ENCODE measurements around the gene FAM120B.

DNA sequence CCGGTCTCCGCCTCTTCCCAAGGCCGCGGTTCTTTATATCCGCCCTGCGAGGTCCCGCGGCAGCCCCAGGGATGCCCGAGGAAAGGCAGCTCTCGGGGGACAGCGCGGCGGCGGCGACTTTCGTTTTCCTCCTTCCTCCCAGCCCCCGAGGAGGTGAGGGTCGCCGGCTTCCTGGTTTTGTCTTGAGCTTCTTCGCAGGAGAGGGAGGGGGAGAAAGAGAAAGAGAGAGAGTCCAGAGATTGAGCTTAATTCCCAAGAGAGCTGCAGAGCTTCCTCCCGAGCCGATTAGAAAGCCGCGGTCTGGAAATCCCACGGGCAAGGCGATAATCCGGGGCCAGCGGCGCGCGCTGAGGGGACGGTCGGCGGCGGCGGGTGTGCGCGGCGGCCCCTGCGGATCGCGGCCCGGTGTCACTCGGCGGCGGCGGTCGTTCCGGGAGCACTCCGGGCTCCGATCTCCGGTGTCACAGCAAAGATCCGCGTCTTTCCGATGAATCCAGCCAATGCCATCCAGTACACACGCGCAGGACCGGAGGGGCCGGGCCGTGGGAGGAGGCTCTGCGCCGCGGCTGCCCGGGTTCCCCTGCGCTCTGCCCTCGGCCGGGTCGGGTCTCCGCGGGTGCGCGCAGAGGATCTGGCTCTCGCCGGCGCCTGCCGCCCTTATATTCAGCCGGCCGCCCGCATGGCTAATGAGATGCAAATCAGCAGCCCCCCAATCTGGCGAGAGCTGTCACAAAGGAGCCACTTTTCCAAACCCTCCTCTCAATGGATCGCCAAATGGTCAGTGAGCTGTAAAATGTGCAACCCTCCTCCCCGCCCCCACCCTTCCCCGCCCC lies 16.0 kb upstream of the FAM120B start, which contains the start of gene DLL1:
- TF ChIP-seq, protein P1, sequence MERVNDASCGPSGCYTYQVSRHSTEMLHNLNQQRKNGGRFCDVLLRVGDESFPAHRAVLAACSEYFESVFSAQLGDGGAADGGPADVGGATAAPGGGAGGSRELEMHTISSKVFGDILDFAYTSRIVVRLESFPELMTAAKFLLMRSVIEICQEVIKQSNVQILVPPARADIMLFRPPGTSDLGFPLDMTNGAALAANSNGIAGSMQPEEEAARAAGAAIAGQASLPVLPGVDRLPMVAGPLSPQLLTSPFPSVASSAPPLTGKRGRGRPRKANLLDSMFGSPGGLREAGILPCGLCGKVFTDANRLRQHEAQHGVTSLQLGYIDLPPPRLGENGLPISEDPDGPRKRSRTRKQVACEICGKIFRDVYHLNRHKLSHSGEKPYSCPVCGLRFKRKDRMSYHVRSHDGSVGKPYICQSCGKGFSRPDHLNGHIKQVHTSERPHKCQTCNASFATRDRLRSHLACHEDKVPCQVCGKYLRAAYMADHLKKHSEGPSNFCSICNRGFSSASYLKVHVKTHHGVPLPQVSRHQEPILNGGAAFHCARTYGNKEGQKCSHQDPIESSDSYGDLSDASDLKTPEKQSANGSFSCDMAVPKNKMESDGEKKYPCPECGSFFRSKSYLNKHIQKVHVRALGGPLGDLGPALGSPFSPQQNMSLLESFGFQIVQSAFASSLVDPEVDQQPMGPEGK (CRISPR knock-in tag; IDR thresholded peaks at IDR 0.05; ENCODE audit: borderline replicate concordance): no peak
- TF ChIP-seq TOX (CRISPR knock-in tag; IDR thresholded peaks at IDR 0.05; ENCODE audit: borderline replicate concordance) (no peak), ZFP30 (CRISPR knock-in tag; IDR thresholded peaks at IDR 0.05) (no peak), ESRRG (CRISPR knock-in tag; IDR thresholded peaks at IDR 0.05) (no peak), CSDC2 (CRISPR knock-in tag; IDR thresholded peaks at IDR 0.05) (no peak), ZFP3 (CRISPR knock-in tag; IDR thresholded peaks at IDR 0.05) (no peak), RARB (CRISPR knock-in tag; IDR thresholded peaks at IDR 0.05) (no peak), ZNF565 (CRISPR knock-in tag; conservative IDR thresholded peaks at IDR 0.05; ENCODE audit: low read depth) (no peak), ARNTL (CRISPR knock-in tag; IDR thresholded peaks at IDR 0.05; ENCODE audit: borderline replicate concordance, low read depth) (no peak)
- TF ChIP-seq, protein P2, sequence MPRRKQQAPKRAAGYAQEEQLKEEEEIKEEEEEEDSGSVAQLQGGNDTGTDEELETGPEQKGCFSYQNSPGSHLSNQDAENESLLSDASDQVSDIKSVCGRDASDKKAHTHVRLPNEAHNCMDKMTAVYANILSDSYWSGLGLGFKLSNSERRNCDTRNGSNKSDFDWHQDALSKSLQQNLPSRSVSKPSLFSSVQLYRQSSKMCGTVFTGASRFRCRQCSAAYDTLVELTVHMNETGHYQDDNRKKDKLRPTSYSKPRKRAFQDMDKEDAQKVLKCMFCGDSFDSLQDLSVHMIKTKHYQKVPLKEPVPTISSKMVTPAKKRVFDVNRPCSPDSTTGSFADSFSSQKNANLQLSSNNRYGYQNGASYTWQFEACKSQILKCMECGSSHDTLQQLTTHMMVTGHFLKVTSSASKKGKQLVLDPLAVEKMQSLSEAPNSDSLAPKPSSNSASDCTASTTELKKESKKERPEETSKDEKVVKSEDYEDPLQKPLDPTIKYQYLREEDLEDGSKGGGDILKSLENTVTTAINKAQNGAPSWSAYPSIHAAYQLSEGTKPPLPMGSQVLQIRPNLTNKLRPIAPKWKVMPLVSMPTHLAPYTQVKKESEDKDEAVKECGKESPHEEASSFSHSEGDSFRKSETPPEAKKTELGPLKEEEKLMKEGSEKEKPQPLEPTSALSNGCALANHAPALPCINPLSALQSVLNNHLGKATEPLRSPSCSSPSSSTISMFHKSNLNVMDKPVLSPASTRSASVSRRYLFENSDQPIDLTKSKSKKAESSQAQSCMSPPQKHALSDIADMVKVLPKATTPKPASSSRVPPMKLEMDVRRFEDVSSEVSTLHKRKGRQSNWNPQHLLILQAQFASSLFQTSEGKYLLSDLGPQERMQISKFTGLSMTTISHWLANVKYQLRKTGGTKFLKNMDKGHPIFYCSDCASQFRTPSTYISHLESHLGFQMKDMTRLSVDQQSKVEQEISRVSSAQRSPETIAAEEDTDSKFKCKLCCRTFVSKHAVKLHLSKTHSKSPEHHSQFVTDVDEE (CRISPR knock-in tag; IDR thresholded peaks at IDR 0.05): no peak
- TF ChIP-seq, protein P3, sequence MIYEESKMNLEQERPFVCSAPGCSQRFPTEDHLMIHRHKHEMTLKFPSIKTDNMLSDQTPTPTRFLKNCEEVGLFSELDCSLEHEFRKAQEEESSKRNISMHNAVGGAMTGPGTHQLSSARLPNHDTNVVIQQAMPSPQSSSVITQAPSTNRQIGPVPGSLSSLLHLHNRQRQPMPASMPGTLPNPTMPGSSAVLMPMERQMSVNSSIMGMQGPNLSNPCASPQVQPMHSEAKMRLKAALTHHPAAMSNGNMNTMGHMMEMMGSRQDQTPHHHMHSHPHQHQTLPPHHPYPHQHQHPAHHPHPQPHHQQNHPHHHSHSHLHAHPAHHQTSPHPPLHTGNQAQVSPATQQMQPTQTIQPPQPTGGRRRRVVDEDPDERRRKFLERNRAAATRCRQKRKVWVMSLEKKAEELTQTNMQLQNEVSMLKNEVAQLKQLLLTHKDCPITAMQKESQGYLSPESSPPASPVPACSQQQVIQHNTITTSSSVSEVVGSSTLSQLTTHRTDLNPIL (CRISPR knock-in tag; IDR thresholded peaks at IDR 0.05; ENCODE audit: low read depth): no peak
- TF ChIP-seq, protein P4, sequence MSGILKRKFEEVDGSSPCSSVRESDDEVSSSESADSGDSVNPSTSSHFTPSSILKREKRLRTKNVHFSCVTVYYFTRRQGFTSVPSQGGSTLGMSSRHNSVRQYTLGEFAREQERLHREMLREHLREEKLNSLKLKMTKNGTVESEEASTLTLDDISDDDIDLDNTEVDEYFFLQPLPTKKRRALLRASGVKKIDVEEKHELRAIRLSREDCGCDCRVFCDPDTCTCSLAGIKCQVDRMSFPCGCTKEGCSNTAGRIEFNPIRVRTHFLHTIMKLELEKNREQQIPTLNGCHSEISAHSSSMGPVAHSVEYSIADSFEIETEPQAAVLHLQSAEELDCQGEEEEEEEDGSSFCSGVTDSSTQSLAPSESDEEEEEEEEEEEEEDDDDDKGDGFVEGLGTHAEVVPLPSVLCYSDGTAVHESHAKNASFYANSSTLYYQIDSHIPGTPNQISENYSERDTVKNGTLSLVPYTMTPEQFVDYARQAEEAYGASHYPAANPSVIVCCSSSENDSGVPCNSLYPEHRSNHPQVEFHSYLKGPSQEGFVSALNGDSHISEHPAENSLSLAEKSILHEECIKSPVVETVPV (CRISPR knock-in tag; IDR thresholded peaks at IDR 0.05): no peak
